HCT116 (cell line): ENCODE measurements around the gene PIM3. TPM values are rescaled to one million over a fixed set of nuclear protein-coding genes. Genes with fewer than 3 reads are reported as not detected.

Source experiments
- ATAC-seq: fragments of 200-7000 bp; cut with Tn5 transposase; 2 replicates; pipeline ENCODE4 v1.9.1; 2020; ENCODE audit warnings: mild to moderate bottlenecking, moderate library complexity
- BruUV-seq: library from RNA; stranded (reverse); fragments of 400-500 nt; replicated peaks from 2 replicates; lab custom pipeline; 2021; lab: Mats Ljungman, UMichigan
- CTCF ChIA-PET: fragments of 300-600 bp; sonication (Branson Sonifier 250); formaldehyde crosslinking; loops from one replicate; lab custom pipeline; 2021; ENCODE audit warnings: antibody characterized with exemption; lab: Charles Lee
- POLR2A ChIA-PET: fragments of 300-600, 350-600 bp; sonication (Branson Sonifier 250); formaldehyde crosslinking; loops from one replicate; lab custom pipeline; 2021; ENCODE audit warnings: antibody characterized with exemption; lab: Charles Lee
- RAD21 ChIA-PET, 2 experiments: fragments of 300-600 bp; sonication (Branson Sonifier 250); formaldehyde crosslinking; loops; one replicate each; lab custom pipeline; 2023; ENCODE audit warnings: low total read pairs in 2 of 2; ENCODE audit not compliant: uncharacterized antibody in 2 of 2, unreplicated experiment in 2 of 2, low non-redundant PET in 1 of 2; lab: Charles Lee
- DNase-seq: peaks from one replicate; pipeline ENCODE4 v3.0.0-alpha.2; 2010; ENCODE audit warnings: low read depth, low spot score
- H2AFZ ChIP-seq: fragments of 200-600 bp; shearing (Covaris generic), sonication (generic); 2 replicates; pipeline ENCODE4 v1.6.1; 2017; ENCODE audit warnings: low read depth, mixed run types, mixed read lengths, antibody characterized with exemption, low read length; ENCODE audit not compliant: poor library complexity, severe bottlenecking
- H3K27ac ChIP-seq: 2 replicates; pipeline ENCODE4 v1.5.1; 2012; ENCODE audit warnings: low read depth, low read length
- H3K27me3 ChIP-seq: fragments of 200-600 bp; sonication (generic); 2 replicates; pipeline ENCODE4 v1.6.1; 2016; ENCODE audit warnings: mixed run types, low read length, mixed read lengths; ENCODE audit not compliant: insufficient read depth
- H3K36me3 ChIP-seq, 2 experiments: fragments of 200-500 bp in 1 of 2; fragments of 200-600 bp in 1 of 2; sonication (Bioruptor generic) in 1 of 2; sonication (generic) in 1 of 2; 2 replicates each; pipeline versions ENCODE4 v1.5.1 to v1.6.1; 2014 to 2016; ENCODE audit warnings: low read length in 2 of 2, inconsistent platforms in 1 of 2, mixed read lengths in 1 of 2, mixed run types in 1 of 2; ENCODE audit not compliant: insufficient read depth in 2 of 2, control insufficient read depth in 1 of 2
- H3K4me1 ChIP-seq, 2 experiments: fragments of 200-600 bp in 1 of 2; sonication (generic) in 1 of 2; 2 replicates each; pipeline versions ENCODE4 v1.5.1 to v1.6.1; 2012 to 2017; ENCODE audit warnings: low read length in 2 of 2, inconsistent platforms in 1 of 2, mild to moderate bottlenecking in 1 of 2, mixed read lengths in 1 of 2, mixed run types in 1 of 2, moderate library complexity in 1 of 2; ENCODE audit not compliant: insufficient read depth in 2 of 2, control insufficient read depth in 1 of 2
- H3K4me2 ChIP-seq: fragments of 200-600 bp; sonication (generic); 2 replicates; pipeline ENCODE4 v1.6.1; 2017; ENCODE audit warnings: mixed run types, low read length, mixed read lengths
- H3K4me3 ChIP-seq, 2 experiments: fragments of 200-600 bp in 1 of 2; sonication (generic) in 1 of 2; replicated peaks in 1 of 2; 2 replicates each; pipeline ENCODE4 v1.5.1; 2011 to 2016; ENCODE audit warnings: low read length in 2 of 2, control low read depth in 1 of 2, low read depth in 1 of 2, mild to moderate bottlenecking in 1 of 2, mixed read lengths in 1 of 2, mixed run types in 1 of 2
- H3K79me2 ChIP-seq: fragments of 200-600 bp; sonication (generic); 2 replicates; pipeline ENCODE4 v1.6.1; 2017; ENCODE audit warnings: mild to moderate bottlenecking, mixed run types, low read length, moderate library complexity, mixed read lengths; ENCODE audit not compliant: insufficient read depth
- H3K9ac ChIP-seq: fragments of 200-600 bp; sonication (generic); 2 replicates; pipeline ENCODE4 v1.6.1; 2016; ENCODE audit warnings: low read length, mixed read lengths
- H3K9me2 ChIP-seq: fragments of 200-600 bp; sonication (generic), shearing (Covaris generic); 2 replicates; pipeline ENCODE4 v1.6.1; 2017; ENCODE audit warnings: mixed run types, mild to moderate bottlenecking, moderate library complexity; ENCODE audit not compliant: insufficient read depth
- H3K9me3 ChIP-seq, 2 experiments: fragments of 200-500 bp in 1 of 2; fragments of 200-600 bp in 1 of 2; sonication (Bioruptor generic) in 1 of 2; sonication (generic) in 1 of 2; 2 replicates each; pipeline ENCODE4 v1.6.1; 2014 to 2017; ENCODE audit warnings: low read length in 2 of 2, mixed read lengths in 2 of 2, inconsistent platforms in 1 of 2, low read depth in 1 of 2, mild to moderate bottlenecking in 1 of 2, mixed run types in 1 of 2, moderate library complexity in 1 of 2; ENCODE audit not compliant: control insufficient read depth in 1 of 2, insufficient read depth in 1 of 2
- H4K20me1 ChIP-seq: fragments of 200-600 bp; sonication (generic), shearing (Covaris generic); 2 replicates; pipeline ENCODE4 v1.6.1; 2017; ENCODE audit warnings: mixed run types, mild to moderate bottlenecking, moderate library complexity; ENCODE audit not compliant: insufficient read depth
- ATF3 ChIP-seq: IDR thresholded peaks from 2 replicates; pipeline ENCODE4 v1.6.1; 2012
- EGR1 ChIP-seq: IDR thresholded peaks from 2 replicates; pipeline ENCODE4 v1.6.1; 2012; ENCODE audit warnings: low read depth
- ELF1 ChIP-seq: IDR thresholded peaks from 2 replicates; pipeline ENCODE4 v1.6.1; 2012; ENCODE audit warnings: low read depth, borderline replicate concordance
- FOSL1 ChIP-seq: IDR thresholded peaks from 2 replicates; pipeline ENCODE4 v1.6.1; 2012; ENCODE audit warnings: low read depth
- JUND ChIP-seq: IDR thresholded peaks from 2 replicates; pipeline ENCODE4 v1.6.1; 2012
- MAX ChIP-seq: IDR thresholded peaks from 2 replicates; pipeline ENCODE4 v1.6.1; 2012
- POLR2A ChIP-seq: IDR thresholded peaks from 2 replicates; pipeline ENCODE4 v1.7.0; 2011; ENCODE audit warnings: borderline replicate concordance; ENCODE audit not compliant: insufficient read depth, insufficient read length; ENCODE audit errors: extremely low read depth
- POLR2AphosphoS5 ChIP-seq: IDR thresholded peaks from 2 replicates; pipeline ENCODE4 v1.6.1; 2011; ENCODE audit warnings: mild to moderate bottlenecking, low read depth, low read length, moderate library complexity
- SP1 ChIP-seq: IDR thresholded peaks from 2 replicates; pipeline ENCODE4 v1.6.1; 2012; ENCODE audit warnings: low read depth
- SRF ChIP-seq: IDR thresholded peaks from 2 replicates; pipeline ENCODE4 v1.6.1; 2012; ENCODE audit warnings: low read depth
- TCF7L2 ChIP-seq: IDR thresholded peaks from 2 replicates; pipeline ENCODE4 v1.7.0; 2011; ENCODE audit warnings: borderline replicate concordance, inconsistent platforms; ENCODE audit not compliant: insufficient read depth, insufficient read length; ENCODE audit errors: extremely low read depth
- ZBTB33 ChIP-seq: IDR thresholded peaks from 2 replicates; pipeline ENCODE4 v1.6.1; 2011; ENCODE audit warnings: mild to moderate bottlenecking, low read length, moderate library complexity; ENCODE audit not compliant: insufficient replicate concordance; ENCODE audit errors: extremely low read depth
- ZFX ChIP-seq: fragments of 450-650 bp; IDR thresholded peaks from 2 replicates; pipeline ENCODE4 v1.6.1; 2017
- ZNF274 ChIP-seq: fragments of 200-500 bp; sonication (Bioruptor generic); IDR thresholded peaks from 2 replicates; pipeline ENCODE4 v1.6.1; 2014; ENCODE audit warnings: mild to moderate bottlenecking, low read depth, low read length, inconsistent platforms
- intact Hi-C: fragments of 100-400 bp; cut with micrococcal nuclease; formaldehyde crosslinking; loops from 2 replicates; pipeline ENCODE4 v1.10.0; 2022
- total RNA-seq: library from RNA; stranded (reverse); gene quantifications from one replicate; pipeline ENCODE4 v1.2.1, GENCODE V29; 2021; ENCODE audit not compliant: unreplicated experiment

The PIM3 gene
- total RNA-seq, 1 experiment from 2014 or later = 116 TPM

- Histone ChIP-seq H3K36me3 (no peaks in the 10 kb centered on the region), H3K4me3 (no peak overlapping the region), H3K27ac (no peak overlapping the region), H3K4me1 (peaks cover 0 to 14% of the 10 kb centered on the region in 2 experiments; a peak in 1 of 4 replicates), H3K4me2 (no peak overlapping the region), H2AFZ (no peak overlapping the region), H3K27me3 (no peaks in the 10 kb centered on the region), H3K9me3 (no peaks in the 10 kb centered on the region), H3K79me2 (no peaks in the 10 kb centered on the region), H4K20me1 (no peaks in the 10 kb centered on the region), H3K9ac (no peak overlapping the region), H3K9me2 (no peaks in the 10 kb centered on the region)
- no TSS peak for BruUV-seq
- RAD21 ChIA-PET = no interaction called here
- POLR2A ChIA-PET = no interaction called here
- DNase-seq (no peak), ATAC-seq (no peak)
- intact Hi-C loops = no loop called here
- TF ChIP-seq ZNF274 = no peak
- CTCF ChIA-PET = no interaction called here
These were observed 36.7 kb downstream of the PIM3 start for GRCh38 chr22:49997251-49997599.

- Histone ChIP-seq H3K27ac (no peak overlapping the region), H3K79me2 (no peaks in the 10 kb centered on the region), H4K20me1 (no peaks in the 10 kb centered on the region), H3K9me2 (no peaks in the 10 kb centered on the region), H3K9me3 (no peaks in the 10 kb centered on the region), H3K4me3 (no peak overlapping the region), H3K4me1 (peaks cover 0 to 12% of the 10 kb centered on the region in 2 experiments; a peak in 1 of 4 replicates), H2AFZ (no peak overlapping the region), H3K27me3 (no peaks in the 10 kb centered on the region), H3K9ac (no peak overlapping the region), H3K4me2 (no peak overlapping the region), H3K36me3 (no peaks in the 10 kb centered on the region)
- no TSS peak for BruUV-seq
- ChIA-PET POLR2A (no interaction called here), CTCF (no interaction called here), RAD21 (no interaction called here)
- DNase-seq (no peak), ATAC-seq (no peak)
- TF ChIP-seq ZBTB33 (no peak), MAX (no peak), JUND (no peak), ELF1 (no peak), SRF (no peak), POLR2AphosphoS5 (no peak), ATF3 (no peak), ZFX (no peak), TCF7L2 (no peak), FOSL1 (no peak), EGR1 (no peak), ZNF274 (no peak), POLR2A (no peak), SP1 (no peak)
- intact Hi-C loops = no loop called here
These were observed 37.6 kb downstream of the PIM3 start for GRCh38 chr22:49997932-49998717.
